Measurements from ENCODE around the gene JUN.

GRCh38 chr1:58741678-58742553 is 41.9 kb downstream of the JUN start:
- TF ChIP-seq POLR2A (IDR thresholded peaks at IDR 0.05; ENCODE audit: low read depth): no peak
- no peak for TF ChIP-seq POLR2AphosphoS5 (IDR thresholded peaks at IDR 0.05)
- TF ChIP-seq CTCF (IDR thresholded peaks at IDR 0.05): no peak

Data from esophagus muscularis mucosa (tissue), 3 donors.